ENCODE results near the gene SUFU. TPM values are rescaled to one million over a fixed set of nuclear protein-coding genes. Genes with fewer than 3 reads are reported as not detected.
"Not testable (repeated sequence)": the region's sequence is repeated elsewhere in the genome, so short reads cannot be mapped to it uniquely, and the experiment has no call there.

Gene SUFU
- total RNA-seq, 1 experiment from 2014 or later, result 1.7 TPM

- no peak for DNase-seq (ENCODE audit: low spot score)
Measured at GRCh38 chr10:102480396-102480795, 23.4 kb upstream of the SUFU start.

- no peak for DNase-seq (ENCODE audit: low spot score)
Measured at GRCh38 chr10:102484021-102484420, 19.8 kb upstream of the SUFU start.

- DNase-seq (ENCODE audit: low spot score), result no peak
Measured at GRCh38 chr10:102485093-102485784, 18.5 kb upstream of the SUFU start.

GRCh38 chr10:102491136-102491535 lies 12.6 kb upstream of the SUFU start:
- DNase-seq (ENCODE audit: low spot score), result no peak

GRCh38 chr10:102492344-102492939 lies 11.3 kb upstream of the SUFU start:
- no peak for DNase-seq (ENCODE audit: low spot score)

GRCh38 chr10:102492983-102493382 lies 10.8 kb upstream of the SUFU start:
- no peak for DNase-seq (ENCODE audit: low spot score)

- no peak for DNase-seq (ENCODE audit: low spot score)
Measured at GRCh38 chr10:102493771-102494170, 10.0 kb upstream of the SUFU start.

GRCh38 chr10:102497545-102497944 lies 6.2 kb upstream of the SUFU start:
- DNase-seq (ENCODE audit: low spot score), result no peak

GRCh38 chr10:102499356-102499755 lies 4.4 kb upstream of the SUFU start:
- DNase-seq (ENCODE audit: low spot score), result no peak

GRCh38 chr10:102500686-102501085 lies 3.1 kb upstream of the SUFU start:
- DNase-seq (ENCODE audit: low spot score), result not testable (repeated sequence)

- no peak for DNase-seq (ENCODE audit: low spot score)
Measured at GRCh38 chr10:102501201-102502028, 2.4 kb upstream of the SUFU start.

- DNase-seq (ENCODE audit: low spot score), result peak; percentile 98
Measured at GRCh38 chr10:102502029-102502336, 1.8 kb upstream of the SUFU start.

GRCh38 chr10:102502337-102503151 lies 1.2 kb upstream of the SUFU start, which contains the start of gene ACTR1A:
Gene ACTR1A, minus strand, starts transcription at chr10:102502712. Its CDS starts 65 bp downstream, at chr10:102502647.
- DNase-seq (ENCODE audit: low spot score), result peak; percentile 100

- no peak for DNase-seq (ENCODE audit: low spot score)
Measured at GRCh38 chr10:102504179-102504975, 605 bp downstream of the SUFU start.

- no peak for DNase-seq (ENCODE audit: low spot score)
Measured at GRCh38 chr10:102504976-102505300, 1.2 kb downstream of the SUFU start.

- no peak for DNase-seq (ENCODE audit: low spot score)
Measured at GRCh38 chr10:102505462-102506115, 1.8 kb downstream of the SUFU start.

- no peak for DNase-seq (ENCODE audit: low spot score)
Measured at GRCh38 chr10:102507521-102507920, 3.7 kb downstream of the SUFU start.

GRCh38 chr10:102508506-102508905 lies 4.7 kb downstream of the SUFU start:
- no peak for DNase-seq (ENCODE audit: low spot score)

GRCh38 chr10:102509387-102509786 lies 5.6 kb downstream of the SUFU start:
- no peak for DNase-seq (ENCODE audit: low spot score)

GRCh38 chr10:102511583-102512274 lies 8.0 kb downstream of the SUFU start:
- no peak for DNase-seq (ENCODE audit: low spot score)
